DND-41 (cell line): ENCODE data around the gene CDH23.

Source experiments
- EZH2 ChIP-seq: IDR thresholded peaks from 3 replicates; pipeline ENCODE4 v1.6.1; 2012; ENCODE audit warnings: borderline replicate concordance, low read depth, mild to moderate bottlenecking, moderate library complexity, low read length, inconsistent platforms; ENCODE audit not compliant: severe bottlenecking
- TF ChIP-seq, protein P1 (sequence below): IDR thresholded peaks from 2 replicates; pipeline ENCODE4 v1.5.1; 2012; ENCODE audit warnings: borderline replicate concordance, low read length, moderate library complexity, mild to moderate bottlenecking; ENCODE audit not compliant: poor library complexity, severe bottlenecking; ENCODE audit errors: extremely low read depth

DNA sequence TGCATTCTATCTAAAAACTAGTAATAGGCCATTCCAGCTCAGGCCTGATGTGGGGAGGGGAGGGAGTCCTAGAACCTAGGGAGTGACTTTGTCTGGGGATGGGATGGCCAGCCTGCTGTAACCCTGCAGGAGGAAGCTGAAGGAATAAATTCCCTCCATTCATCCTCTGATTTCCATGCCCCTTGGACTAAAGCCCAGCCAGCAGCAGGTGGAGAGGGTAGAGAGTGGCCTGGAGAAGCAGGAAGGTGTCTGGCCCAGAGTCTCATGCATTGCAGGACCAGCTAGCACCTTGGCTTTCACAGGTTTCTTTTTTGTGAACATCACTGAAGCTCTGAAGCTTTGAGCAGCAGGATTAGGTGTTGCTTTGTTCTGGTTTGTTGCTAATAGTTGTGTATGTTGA is 32.8 kb upstream of the CDH23 start:
- TF ChIP-seq, protein P1, sequence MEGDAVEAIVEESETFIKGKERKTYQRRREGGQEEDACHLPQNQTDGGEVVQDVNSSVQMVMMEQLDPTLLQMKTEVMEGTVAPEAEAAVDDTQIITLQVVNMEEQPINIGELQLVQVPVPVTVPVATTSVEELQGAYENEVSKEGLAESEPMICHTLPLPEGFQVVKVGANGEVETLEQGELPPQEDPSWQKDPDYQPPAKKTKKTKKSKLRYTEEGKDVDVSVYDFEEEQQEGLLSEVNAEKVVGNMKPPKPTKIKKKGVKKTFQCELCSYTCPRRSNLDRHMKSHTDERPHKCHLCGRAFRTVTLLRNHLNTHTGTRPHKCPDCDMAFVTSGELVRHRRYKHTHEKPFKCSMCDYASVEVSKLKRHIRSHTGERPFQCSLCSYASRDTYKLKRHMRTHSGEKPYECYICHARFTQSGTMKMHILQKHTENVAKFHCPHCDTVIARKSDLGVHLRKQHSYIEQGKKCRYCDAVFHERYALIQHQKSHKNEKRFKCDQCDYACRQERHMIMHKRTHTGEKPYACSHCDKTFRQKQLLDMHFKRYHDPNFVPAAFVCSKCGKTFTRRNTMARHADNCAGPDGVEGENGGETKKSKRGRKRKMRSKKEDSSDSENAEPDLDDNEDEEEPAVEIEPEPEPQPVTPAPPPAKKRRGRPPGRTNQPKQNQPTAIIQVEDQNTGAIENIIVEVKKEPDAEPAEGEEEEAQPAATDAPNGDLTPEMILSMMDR: no peak
- no peak for TF ChIP-seq EZH2
